Regular cardiac myocyte (primary cell): Measurements from ENCODE around the gene ERLEC1. TPM values are rescaled to one million over a fixed set of nuclear protein-coding genes. Genes with fewer than 3 reads are reported as not detected.

Experiments used
- total RNA-seq: library from RNA; depleted of rRNA; stranded (reverse); fragments of >200 nt; gene quantifications from 2 replicates; pipeline ENCODE4 v1.2.3, GENCODE V29; 2014

ERLEC1 gene
- 245 and 372 TPM in 2 replicates for total RNA-seq

GRCh38 chr2:53786705-53787613, at the start of gene ERLEC1, which contains the start of gene ASB3:
TSS of gene ERLEC1 (plus strand) at chr2:53787044. CDS start at chr2:53787211, 167 bp downstream.
TSS of gene ASB3 (minus strand) at chr2:53786953. CDS start at chr2:53765572, 21,381 bp downstream.

DNA sequence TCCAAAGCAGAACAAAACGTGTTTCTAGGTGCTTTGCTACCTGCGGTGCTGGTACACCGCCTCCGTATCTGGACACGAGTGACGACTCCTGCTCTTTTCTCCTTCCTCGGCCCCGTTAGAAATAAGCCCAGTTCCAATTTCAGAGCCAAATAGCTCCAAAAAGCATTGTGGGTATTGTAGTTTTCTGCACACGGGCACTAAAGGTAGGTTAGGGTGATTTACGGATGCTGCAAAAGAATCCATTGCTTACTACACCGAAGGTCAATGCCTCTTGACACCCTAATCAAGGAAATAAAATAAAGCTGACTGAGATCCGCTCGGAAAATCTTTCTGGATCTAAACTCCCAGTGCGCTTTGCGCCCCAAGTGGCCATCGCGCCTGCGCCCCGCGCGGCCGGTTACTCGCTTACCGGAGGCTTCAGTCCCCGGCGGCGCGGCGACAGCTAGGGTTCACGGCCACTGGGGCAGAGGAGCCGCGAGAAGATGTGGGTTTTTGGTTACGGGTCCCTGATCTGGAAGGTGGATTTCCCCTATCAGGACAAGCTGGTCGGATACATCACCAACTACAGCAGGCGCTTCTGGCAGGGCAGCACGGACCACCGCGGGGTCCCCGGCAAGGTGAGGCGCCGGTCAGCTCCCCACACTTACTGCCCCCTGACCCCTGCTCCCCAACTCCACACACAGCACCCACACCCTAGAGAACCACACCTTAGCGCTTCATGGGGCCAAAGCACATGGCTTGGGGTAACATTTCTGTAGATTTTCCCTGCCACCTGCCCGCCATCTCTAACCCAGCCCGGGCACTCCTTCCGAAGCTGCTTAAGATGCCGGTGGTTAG, 19.2 kb upstream of the ERLEC1 start, which contains the start of gene CHAC2:
CHAC2 (plus strand) TSS at position 400 of the 837 bp plus-strand sequence; CDS start at position 483, 83 bp downstream.

DNA sequence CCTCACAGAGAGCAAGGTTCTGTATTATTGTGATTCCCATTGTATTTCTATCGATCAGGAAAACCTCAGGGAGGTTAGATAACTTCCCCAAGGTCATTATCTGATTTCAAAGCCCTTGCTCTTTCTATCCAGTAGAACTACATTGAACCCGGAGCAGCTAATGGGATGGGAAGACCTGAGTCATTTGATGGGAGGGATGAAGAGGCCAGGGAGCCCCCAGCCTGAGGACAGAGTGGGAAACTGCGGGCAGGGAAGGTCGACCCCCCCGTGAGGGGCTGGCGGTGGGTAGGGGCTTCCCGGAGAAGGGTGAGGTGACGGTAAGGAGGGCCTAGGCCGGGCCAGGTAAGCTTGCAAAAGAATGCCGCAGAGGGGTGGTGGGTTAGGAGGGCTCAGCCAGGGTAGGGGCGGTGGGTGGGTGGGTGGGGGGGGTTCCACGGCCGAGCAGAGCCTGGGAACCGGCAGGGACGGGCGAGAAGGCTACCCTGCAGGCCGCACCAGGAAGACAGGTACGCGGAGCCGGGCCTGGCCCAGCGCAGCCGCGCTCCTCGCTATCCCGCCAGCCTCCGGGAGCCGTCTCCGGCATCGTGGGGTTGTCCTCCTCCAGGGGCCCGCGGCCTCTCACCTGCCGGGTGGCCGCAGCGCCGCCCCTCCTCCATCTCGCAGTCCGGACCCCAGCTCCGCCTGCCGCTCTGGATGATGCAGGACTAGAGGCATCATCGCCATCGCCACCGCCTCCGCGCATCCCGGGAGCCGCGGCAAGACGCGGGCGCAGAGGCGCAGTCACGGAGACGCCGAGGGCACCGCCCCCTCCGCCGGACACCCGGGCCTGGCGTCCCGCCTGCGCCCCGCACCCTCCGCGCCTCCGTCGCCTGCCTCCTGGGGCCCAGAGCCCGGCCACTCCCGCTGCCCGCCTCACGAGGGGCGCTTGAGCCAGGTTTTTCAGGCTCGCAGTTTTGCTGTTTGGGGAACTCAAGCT, 72.7 kb downstream of the ERLEC1 start, which contains the start of gene GPR75:
GPR75 (minus strand) TSS at position 762 of the 976 bp plus-strand sequence. CDS start 5,211 bp downstream, outside the sequence.

Other genes starting within 250 kb of the ERLEC1 start
- 1.7 and 11.9 TPM in 2 replicates for gene CHAC2, start 19.2 kb upstream of the ERLEC1 start, total RNA-seq
- 26.5 and 36.9 TPM in 2 replicates for gene ASB3, start 91 bp upstream of the ERLEC1 start, total RNA-seq
- gene GPR75, start 72.9 kb downstream of the ERLEC1 start, total RNA-seq, result 0.28 and 1.2 TPM in 2 replicates
- 17.5 and 31.2 TPM in 2 replicates for gene PSME4, start 183.9 kb downstream of the ERLEC1 start, total RNA-seq